Measurements from ENCODE around the gene MRPS26. TPM values are rescaled to one million over a fixed set of nuclear protein-coding genes. Genes with fewer than 3 reads are reported as not detected.

The MRPS26 gene
- total RNA-seq, 1 experiment from 2014 or later, result 58.3 TPM

- 0 out of 2 replicates have a peak, but pooled peaks cover 4% of the 10 kb centered on the region for H3F3A ChIP-seq (ENCODE audit: insufficient read depth, low read depth)
- no peak within 1 kb of the TSS for H2AFZ ChIP-seq
- H3K27me3 ChIP-seq (ENCODE audit: insufficient read depth, low read depth), result no peaks in the 10 kb centered on the region
- no TSS peak for BruUV-seq (replicated peaks)
- intact Hi-C loops (cut with micrococcal nuclease; ENCODE audit: unreplicated experiment), result no loop called here
- no peak within 1 kb of the TSS for H3K4me2 ChIP-seq
- 0 out of 2 replicates have a peak, but pooled peaks cover 10% of the 10 kb centered on the region for H3K4me1 ChIP-seq (replicated peaks; ENCODE audit: insufficient read depth)
- H3K79me2 ChIP-seq (ENCODE audit: low read depth), result peaks cover 23% of the 10 kb centered on the region
- H4K20me1 ChIP-seq (ENCODE audit: insufficient read depth), result 0 out of 2 replicates have a peak, but pooled peaks cover 3% of the 10 kb centered on the region
- TF ChIP-seq EZH2 (IDR thresholded peaks at IDR 0.05; ENCODE audit: low read depth), result no peak
- TF ChIP-seq CTCF (conservative IDR thresholded peaks at IDR 0.05), result no peak
- CTCF ChIA-PET, result interaction anchor here (0.5 kb wide), 1 partner anchor 10 kb away, joined by 3 read pairs; no protein-coding TSS in a partner anchor
- no peak within 1 kb of the TSS for H3K27ac ChIP-seq
- H3K4me3 ChIP-seq, result no peak within 1 kb of the TSS
- peaks cover 9% of the 10 kb centered on the region for H3K36me3 ChIP-seq (ENCODE audit: low read depth)
- no peak for DNase-seq
- H3K9me2 ChIP-seq (ENCODE audit: insufficient read depth), result no peaks in the 10 kb centered on the region
- no peaks in the 10 kb centered on the region for H3K9me3 ChIP-seq (ENCODE audit: insufficient read depth, low read depth)
- POLR2A ChIA-PET (ENCODE audit: unreplicated experiment), result interaction anchor here (0.6 to 0.7 kb wide), 2 partner anchors 34 to 788 kb away, joined by 4 to 24 read pairs; no protein-coding TSS in a partner anchor
Measured at GRCh38 chr20:3043322-3043721, 2.5 kb upstream of the MRPS26 start, which contains the start of gene GNRH2. TSS of gene GNRH2 (plus strand) at chr20:3043622. CDS start at chr20:3044415, 793 bp downstream.

GRCh38 chr20:3044336-3044965 lies 1.4 kb upstream of the MRPS26 start:
- CTCF ChIA-PET, result interaction anchor here (1.0 kb wide), 1 partner anchor 311 kb away, joined by 3 read pairs; no protein-coding TSS in a partner anchor
- H3K27ac ChIP-seq, result no peak overlapping the region

More at GRCh38 chr20:3044336-3044965, 1.4 kb upstream of the MRPS26 start:
- 0 out of 2 replicates have a peak, but pooled peaks cover 10% of the 10 kb centered on the region for H3K4me1 ChIP-seq (replicated peaks; ENCODE audit: insufficient read depth)
- peaks cover 14% of the 10 kb centered on the region for H3K36me3 ChIP-seq (ENCODE audit: low read depth)
- no peaks in the 10 kb centered on the region for H3K9me2 ChIP-seq (ENCODE audit: insufficient read depth)
- intact Hi-C loops (cut with micrococcal nuclease; ENCODE audit: unreplicated experiment), result no loop called here
- peaks cover 4% of the 10 kb centered on the region; the same call in 1 of the 2 replicates for H3F3A ChIP-seq (ENCODE audit: insufficient read depth, low read depth)
- DNase-seq, result no peak
- H3K4me3 ChIP-seq, result no peak overlapping the region
- POLR2A ChIA-PET (ENCODE audit: unreplicated experiment), result no interaction called here
- TF ChIP-seq CTCF (conservative IDR thresholded peaks at IDR 0.05) (no peak), EZH2 (IDR thresholded peaks at IDR 0.05; ENCODE audit: low read depth) (no peak)
- no peaks in the 10 kb centered on the region for H3K9me3 ChIP-seq (ENCODE audit: insufficient read depth, low read depth)
- no peak overlapping the region for H3K4me2 ChIP-seq
- H3K79me2 ChIP-seq (ENCODE audit: low read depth), result peaks cover 23% of the 10 kb centered on the region
- no peak overlapping the region for H2AFZ ChIP-seq
- no TSS peak for BruUV-seq (replicated peaks)
- H4K20me1 ChIP-seq (ENCODE audit: insufficient read depth), result 0 out of 2 replicates have a peak, but pooled peaks cover 3% of the 10 kb centered on the region
- no peaks in the 10 kb centered on the region for H3K27me3 ChIP-seq (ENCODE audit: insufficient read depth, low read depth)

Measured in PC-9 (cell line).